Hematopoietic multipotent progenitor cell treated with erythropoietin and hydrocortisone succinate and interleukin-3 and kit ligand, for 15 days (in vitro differentiated cells): ENCODE measurements around the gene CCDC88B.
A peak's percentile ranks its signal among the peaks of the same experiment; 100 is the strongest.

Source experiments
- DNase-seq: peaks from one replicate; pipeline ENCODE4 v3.0.0-alpha.2; 2015; ENCODE audit warnings: low spot score

Gene CCDC88B

GRCh38 chr11:64339754-64340408 is at the start of gene CCDC88B:
CCDC88B (plus strand) TSS chr11:64340204; CDS start chr11:64340267, 63 bp downstream.
- no peak for DNase-seq

- no peak for DNase-seq
These were observed 49.4 kb upstream of the CCDC88B start for GRCh38 chr11:64290352-64291261.

- DNase-seq: no peak
These were observed 48.7 kb upstream of the CCDC88B start, which contains the start of gene KCNK4 for GRCh38 chr11:64291262-64291751. KCNK4 (plus strand) TSS chr11:64291302; CDS start chr11:64293019, 1,717 bp downstream.

- DNase-seq: no peak
These were observed 48.1 kb upstream of the CCDC88B start for GRCh38 chr11:64291752-64292459.

- no peak for DNase-seq
These were observed 47.3 kb upstream of the CCDC88B start for GRCh38 chr11:64292460-64293254.

- no peak for DNase-seq
These were observed 45.2 kb upstream of the CCDC88B start for GRCh38 chr11:64294774-64295173.

- no peak for DNase-seq
These were observed 44.2 kb upstream of the CCDC88B start for GRCh38 chr11:64295760-64296159.

- no peak for DNase-seq
These were observed 43.8 kb upstream of the CCDC88B start for GRCh38 chr11:64296236-64296635.

- no peak for DNase-seq
These were observed 42.9 kb upstream of the CCDC88B start for GRCh38 chr11:64296830-64297698.

- no peak for DNase-seq
These were observed 42.2 kb upstream of the CCDC88B start for GRCh38 chr11:64297699-64298358.

GRCh38 chr11:64298966-64299846 is 40.8 kb upstream of the CCDC88B start:
- DNase-seq: peak; percentile 57

GRCh38 chr11:64299847-64300648 is 40.0 kb upstream of the CCDC88B start, which contains the start of gene CATSPERZ:
CATSPERZ (plus strand) TSS chr11:64300358; CDS start chr11:64300411, 53 bp downstream.
- no peak for DNase-seq

GRCh38 chr11:64303109-64304031 is 36.6 kb upstream of the CCDC88B start:
- no peak for DNase-seq

GRCh38 chr11:64304032-64304315 is 36.0 kb upstream of the CCDC88B start:
- no peak for DNase-seq

- peak; percentile 94 for DNase-seq
These were observed 35.5 kb upstream of the CCDC88B start for GRCh38 chr11:64304316-64305072.

- DNase-seq: peak; percentile 98
These were observed 34.8 kb upstream of the CCDC88B start, which contains the start of gene ESRRA for GRCh38 chr11:64305075-64305690. ESRRA (plus strand) TSS chr11:64305524; CDS start chr11:64307180, 1,656 bp downstream.
